CD4-positive, alpha-beta T cell treated with Interleukin-15 for 4 hours (primary cell): ENCODE measurements around the gene DDX39A.

ENCODE experiments used
- DNase-seq: peaks from one replicate; pipeline ENCODE4 v3.0.0-alpha.2; 2020; ENCODE audit warnings: low spot score

Gene DDX39A

GRCh38 chr19:14434543-14435319 is 15.6 kb upstream of the DDX39A start:
- peak; percentile 51 for DNase-seq

- DNase-seq = no peak
These were observed 14.7 kb upstream of the DDX39A start for GRCh38 chr19:14433554-14434501.

GRCh38 chr19:14432791-14433553 is 13.8 kb upstream of the DDX39A start, which contains the start of gene PKN1:
Gene PKN1 (plus strand): TSS chr19:14433306. CDS start chr19:14433522, 216 bp downstream.
- peak; percentile 37 for DNase-seq

- DNase-seq = no peak
These were observed 11.6 kb upstream of the DDX39A start for GRCh38 chr19:14430712-14431111.

GRCh38 chr19:14428882-14429416 is 9.8 kb upstream of the DDX39A start:
- no peak for DNase-seq

- DNase-seq = no peak
These were observed 8.3 kb upstream of the DDX39A start for GRCh38 chr19:14427461-14427860.

- DNase-seq = no peak
These were observed 6.6 kb upstream of the DDX39A start for GRCh38 chr19:14425696-14426138.

GRCh38 chr19:14418856-14419105 is 360 bp downstream of the DDX39A start:
- peak; percentile 78 for DNase-seq

- no peak for DNase-seq
These were observed 2.3 kb downstream of the DDX39A start for GRCh38 chr19:14416817-14417231.

GRCh38 chr19:14414926-14415690 is 4.0 kb downstream of the DDX39A start:
- DNase-seq = no peak

GRCh38 chr19:14413693-14414181 is 5.4 kb downstream of the DDX39A start:
- DNase-seq = no peak

- DNase-seq = no peak
These were observed 6.0 kb downstream of the DDX39A start for GRCh38 chr19:14412996-14413692.

- DNase-seq = no peak
These were observed 6.7 kb downstream of the DDX39A start for GRCh38 chr19:14412324-14412995.

- DNase-seq = no peak
These were observed 7.2 kb downstream of the DDX39A start for GRCh38 chr19:14411938-14412245.

- DNase-seq = peak; percentile 2
These were observed 7.8 kb downstream of the DDX39A start for GRCh38 chr19:14411161-14411937.

- DNase-seq = peak; percentile 59
These were observed 8.8 kb downstream of the DDX39A start for GRCh38 chr19:14410091-14411051.

GRCh38 chr19:14409146-14410023 is 9.8 kb downstream of the DDX39A start:
- peak; percentile 30 for DNase-seq
